GM18907 (cell line): ENCODE data around the gene BCAS3.

Source experiments
- ATAC-seq: cut with Tn5 transposase; IDR thresholded peaks from one replicate; pipeline ENCODE4 v1.9.1; 2021; ENCODE audit warnings: mild to moderate bottlenecking, moderate library complexity; ENCODE audit not compliant: unreplicated experiment

Gene BCAS3

GRCh38 chr17:61401389-61402072 is 723.9 kb downstream of the BCAS3 start:
- ATAC-seq: no peak

GRCh38 chr17:61402073-61402541 is 724.5 kb downstream of the BCAS3 start:
- ATAC-seq: no peak

- no peak for ATAC-seq
Observed at GRCh38 chr17:61402978-61403800, 725.5 kb downstream of the BCAS3 start.

GRCh38 chr17:61403801-61404662 is 726.4 kb downstream of the BCAS3 start:
- ATAC-seq: no peak

- no peak for ATAC-seq
Observed at GRCh38 chr17:61404663-61404912, 726.9 kb downstream of the BCAS3 start.

- no peak for ATAC-seq
Observed at GRCh38 chr17:61404913-61405685, 727.4 kb downstream of the BCAS3 start.

GRCh38 chr17:61405686-61406536 is 728.3 kb downstream of the BCAS3 start:
- no peak for ATAC-seq

GRCh38 chr17:61406537-61406845 is 728.8 kb downstream of the BCAS3 start:
- ATAC-seq: no peak

- ATAC-seq: no peak
Observed at GRCh38 chr17:61406971-61407911, 729.6 kb downstream of the BCAS3 start.

- no peak for ATAC-seq
Observed at GRCh38 chr17:61408151-61409041, 730.7 kb downstream of the BCAS3 start.

- no peak for ATAC-seq
Observed at GRCh38 chr17:61409301-61410112, 731.9 kb downstream of the BCAS3 start.

- ATAC-seq: no peak
Observed at GRCh38 chr17:61410141-61411010, 732.7 kb downstream of the BCAS3 start.

- ATAC-seq: no peak
Observed at GRCh38 chr17:61411011-61411260, 733.3 kb downstream of the BCAS3 start.

- ATAC-seq: no peak
Observed at GRCh38 chr17:61411261-61412142, 733.9 kb downstream of the BCAS3 start.

GRCh38 chr17:61412143-61412859 is 734.6 kb downstream of the BCAS3 start:
- peak; percentile 66 for ATAC-seq
